SU-DHL-6 (cell line): Measurements from ENCODE around the gene COX6B1.

Experiments
- CTCF ChIP-seq: fragments of 200-600 bp; sonication (generic); IDR thresholded peaks from one replicate; pipeline ENCODE4 v1.5.1; 2017; ENCODE audit warnings: antibody characterized with exemption, mild to moderate bottlenecking, low read length, moderate library complexity; ENCODE audit not compliant: insufficient read depth, poor library complexity, severe bottlenecking
- EZH2phosphoT487 ChIP-seq: fragments of 200-600 bp; sonication (generic), shearing (Covaris generic); conservative IDR thresholded peaks from 2 replicates; pipeline ENCODE4 v1.6.1; 2018; ENCODE audit warnings: mild to moderate bottlenecking, antibody characterized with exemption, low read length, moderate library complexity, mixed read lengths

- TF ChIP-seq CTCF (no peak), EZH2phosphoT487 (no peak)
Observed at GRCh38 chr19:35618857-35619256, 29.3 kb upstream of the COX6B1 start.
